Diencephalon (tissue), 1 donor: ENCODE data around the gene ARF1. TPM values are rescaled to one million over a fixed set of nuclear protein-coding genes. Genes with fewer than 3 reads are reported as not detected.

Experiments
- small RNA-seq: library from RNA; depleted of rRNA; stranded (forward); fragments of <200 nt; gene quantifications from one replicate; pipeline ENCODE3, GENCODE V24; 2014
- total RNA-seq: library from RNA; depleted of rRNA; stranded (reverse); fragments of >200 nt; gene quantifications from one replicate; pipeline ENCODE4 v1.2.3, GENCODE V29; 2014

The ARF1 gene
- 184 TPM for total RNA-seq

DNA sequence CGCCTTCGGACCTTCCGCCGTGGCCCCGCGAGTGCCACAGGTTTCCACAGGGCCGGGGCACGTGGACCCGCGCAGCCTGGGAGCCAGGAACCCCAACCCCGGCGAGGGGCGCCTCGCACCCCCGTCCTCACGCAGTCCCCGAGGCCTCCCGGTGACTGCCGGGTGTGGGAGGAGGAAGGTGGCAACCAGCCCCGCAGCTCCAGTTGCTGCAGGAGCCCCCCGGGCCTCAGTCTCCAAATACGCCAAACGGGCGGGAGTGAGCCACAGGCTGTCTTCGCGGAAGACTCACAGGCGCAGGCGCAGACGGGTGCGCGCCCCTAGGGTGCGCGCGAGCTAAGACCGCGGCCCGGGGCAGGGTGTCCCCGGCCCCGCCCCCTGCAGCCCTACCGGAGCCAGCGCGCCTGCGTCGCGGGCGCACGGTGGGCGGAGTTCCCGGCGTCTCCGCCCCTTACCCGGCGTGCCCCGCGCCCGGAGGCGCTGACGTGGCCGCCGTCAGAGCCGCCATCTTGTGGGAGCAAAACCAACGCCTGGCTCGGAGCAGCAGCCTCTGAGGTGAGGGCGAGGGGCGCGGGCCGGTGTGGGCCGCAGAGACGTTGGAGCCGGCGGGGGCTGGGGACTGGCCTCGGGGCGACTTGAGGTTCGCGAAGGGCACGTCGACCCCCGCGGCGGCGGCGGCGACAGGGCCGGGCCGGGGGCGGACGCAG is at the start of gene ARF1:
ARF1 (plus strand) TSS at position 495 of the 704 bp plus-strand sequence. CDS start 14,407 bp downstream, outside the sequence.

DNA sequence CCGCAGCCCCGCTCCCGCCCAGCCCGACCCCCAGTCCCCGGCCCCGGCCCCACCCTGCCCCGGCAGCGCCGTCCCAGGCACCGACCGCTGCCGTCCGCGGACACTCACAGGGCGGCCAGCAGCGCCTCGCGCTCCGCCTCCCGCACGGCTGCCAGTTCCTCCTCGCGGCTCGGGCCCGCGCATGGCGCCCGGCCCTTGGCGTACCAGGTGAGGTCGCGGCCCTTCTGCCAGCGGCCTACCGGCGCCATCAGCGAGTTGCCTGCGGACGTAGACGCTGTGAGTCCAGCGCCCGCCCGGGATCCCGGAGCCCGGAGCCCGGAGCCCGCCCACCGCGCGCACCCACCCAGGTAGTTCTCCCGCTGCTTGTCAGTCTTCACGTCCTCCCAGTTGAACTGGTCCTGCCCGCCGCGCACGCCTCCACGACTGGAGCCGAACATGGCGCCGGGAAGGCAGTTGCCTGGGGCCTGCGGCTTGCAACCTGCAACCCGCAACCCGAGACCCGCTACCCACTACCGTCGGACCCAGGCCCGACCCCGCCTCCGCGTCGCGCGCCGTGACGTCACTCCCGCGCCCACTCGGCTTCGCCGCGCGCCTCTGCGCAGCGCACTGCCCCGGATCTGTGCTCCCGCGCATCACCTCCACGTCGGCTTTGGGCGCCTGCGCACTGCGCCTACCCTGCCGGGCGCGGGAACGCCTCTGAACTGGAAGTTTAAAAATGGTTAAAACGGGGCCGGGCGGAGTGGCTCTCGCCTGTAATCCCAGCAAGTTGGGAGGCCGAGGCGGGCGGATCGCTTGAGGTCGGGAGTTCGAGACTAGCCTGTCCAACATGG is 20.5 kb downstream of the ARF1 start, which contains the start of gene C1orf35:
C1orf35 (minus strand) TSS at position 535 of the 830 bp plus-strand sequence; CDS start at position 437, 98 bp downstream.

DNA sequence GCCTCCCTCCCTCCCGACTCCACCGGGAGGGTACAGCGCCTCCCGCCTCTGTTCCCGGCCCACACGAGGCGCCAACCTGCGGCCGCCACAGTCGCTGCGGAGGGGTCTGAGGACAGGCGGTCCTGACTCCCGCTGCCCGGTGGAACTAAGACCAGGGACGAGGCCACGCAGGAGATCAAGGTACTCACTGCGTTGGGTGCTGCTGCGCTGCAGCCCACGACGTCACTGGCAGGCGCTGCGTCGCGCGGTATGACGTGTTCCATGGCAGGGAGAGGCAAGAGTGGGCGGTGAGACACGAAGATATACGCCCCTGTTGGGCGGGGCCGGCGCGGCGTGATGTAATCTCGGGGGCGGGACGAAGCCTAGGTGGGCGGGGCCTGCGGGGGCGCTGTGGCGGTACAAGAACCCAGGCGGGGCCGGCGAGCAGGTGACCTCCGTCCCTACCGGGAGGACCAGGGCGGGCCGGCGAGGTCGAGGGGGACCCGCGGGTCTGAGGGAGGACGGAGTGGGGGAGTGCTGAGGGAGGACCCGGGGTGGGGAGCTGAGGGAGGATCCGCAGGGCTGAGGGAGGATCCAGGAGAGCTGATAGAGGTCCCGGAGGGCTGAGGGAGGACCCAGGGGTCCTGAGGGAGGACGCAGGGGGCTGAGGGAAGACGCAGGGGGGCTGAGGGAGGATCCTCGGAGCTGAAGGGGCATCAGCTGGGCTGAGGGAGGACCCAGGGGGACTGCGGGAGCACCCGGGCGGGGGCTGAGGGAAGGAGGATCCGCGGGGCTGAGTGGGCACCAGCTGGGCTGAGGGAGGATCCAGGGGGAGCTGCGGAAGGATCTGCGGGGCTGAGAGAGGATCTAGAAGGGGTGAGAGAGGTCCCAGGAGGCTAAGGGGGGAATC is 26.8 kb downstream of the ARF1 start, which contains the start of gene MRPL55:
MRPL55 (minus strand) TSS at position 227 of the 889 bp plus-strand sequence. CDS start 1,039 bp downstream, outside the sequence.

DNA sequence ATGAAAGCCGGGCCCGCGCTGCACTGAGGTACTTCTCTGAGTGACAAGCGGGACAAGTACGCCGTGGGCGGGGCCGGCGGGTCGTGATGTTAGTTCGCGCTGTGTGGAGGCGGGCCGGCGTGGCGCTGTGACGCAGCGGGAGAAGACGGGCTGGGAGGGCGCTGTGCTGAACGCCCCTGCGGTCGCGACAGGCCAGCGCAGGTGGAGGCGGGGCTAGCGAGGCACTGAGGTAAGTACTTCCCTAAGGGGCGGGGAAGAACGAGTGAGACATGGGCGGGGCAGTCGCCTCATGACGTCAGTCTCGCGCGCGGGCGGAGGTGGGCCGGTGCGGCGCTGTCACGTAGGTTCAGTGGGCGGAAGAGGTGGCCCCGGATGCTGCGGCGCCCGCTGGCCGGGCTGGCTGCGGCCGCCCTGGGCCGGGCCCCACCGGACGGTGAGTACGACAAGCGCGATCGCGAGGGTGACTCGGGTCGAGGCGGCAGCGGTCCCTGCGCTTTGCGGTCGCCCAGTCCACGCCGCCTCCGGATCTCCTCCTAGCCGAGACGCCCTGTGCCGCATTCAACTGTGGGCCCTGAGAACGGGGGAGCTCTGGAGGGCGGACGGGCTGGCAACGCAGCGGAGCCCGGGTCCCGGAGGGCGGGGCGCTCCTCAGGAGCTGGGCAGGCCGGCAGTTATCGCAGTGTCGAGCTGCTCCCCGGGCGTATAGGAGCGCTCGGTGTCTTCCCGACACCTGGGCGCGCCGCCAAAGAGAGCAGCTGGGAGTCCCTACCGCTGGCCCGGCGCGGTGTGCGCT is 57.6 kb downstream of the ARF1 start, which contains the start of gene GUK1:
GUK1 (plus strand) TSS at position 349 of the 793 bp plus-strand sequence; CDS start at position 373, 24 bp downstream.

Small RNAs within 50 kb of the gene (small RNA-seq; reads per million reads assigned to genes)
- gene AL359510.1, result not detected

Other genes starting within 250 kb of the ARF1 start
- 2.8 TPM for gene WNT9A, start 134.8 kb upstream of the ARF1 start, total RNA-seq
- gene WNT3A, start 75.7 kb upstream of the ARF1 start, total RNA-seq, result not detected
- 6.5 TPM for gene C1orf35, start 20.6 kb downstream of the ARF1 start, total RNA-seq
- 35.8 TPM for gene MRPL55, start 26.6 kb downstream of the ARF1 start, total RNA-seq
- gene GUK1, start 57.6 kb downstream of the ARF1 start, total RNA-seq, result 160 TPM
- 0.92 TPM for gene GJC2, start 67.2 kb downstream of the ARF1 start, total RNA-seq
- 5.5 TPM for gene IBA57, start 83.1 kb downstream of the ARF1 start, total RNA-seq
- gene OBSCN, start 125.3 kb downstream of the ARF1 start, total RNA-seq, result 30.2 TPM